ENCODE results near the gene PLBD2. TPM values are rescaled to one million over a fixed set of nuclear protein-coding genes. Genes with fewer than 3 reads are reported as not detected.

PLBD2 gene
- total RNA-seq, 2 donors from 2014 or later, result 13.2 to 14.7 TPM

GRCh38 chr12:113328368-113328889 lies 30.0 kb upstream of the PLBD2 start:
- H3K36me3 Mint-ChIP-seq (ENCODE audit: insufficient read depth in 2 of 2), result peaks cover 2 to 19% of the 10 kb centered on the region in 2 donors
- no peak overlapping the region for H3K4me3 Mint-ChIP-seq
- no peaks in the 10 kb centered on the region for H3K9me3 Mint-ChIP-seq
- peaks cover 25% of the 10 kb centered on the region for H3K4me1 Mint-ChIP-seq (ENCODE audit: low read depth)
- no peaks in the 10 kb centered on the region for H3K27me3 Mint-ChIP-seq (ENCODE audit: low read depth)
- no peak for ATAC-seq (replicated peaks in 1 of 2)
- no peak for DNase-seq
- no peak overlapping the region for H3K27ac Mint-ChIP-seq

- peaks cover 2 to 19% of the 10 kb centered on the region in 2 donors for H3K36me3 Mint-ChIP-seq (ENCODE audit: insufficient read depth in 2 of 2)
- ATAC-seq (replicated peaks in 1 of 2), result no peak
Observed at GRCh38 chr12:113329022-113329790, 29.2 kb upstream of the PLBD2 start.

GRCh38 chr12:113329791-113330417 lies 28.5 kb upstream of the PLBD2 start:
- H3K4me1 Mint-ChIP-seq (ENCODE audit: low read depth), result peaks cover 27% of the 10 kb centered on the region
- peaks cover 4 to 19% of the 10 kb centered on the region in 2 donors for H3K36me3 Mint-ChIP-seq (ENCODE audit: insufficient read depth in 2 of 2)
- DNase-seq, result no peak
- no peaks in the 10 kb centered on the region for H3K27me3 Mint-ChIP-seq (ENCODE audit: low read depth)
- no peaks in the 10 kb centered on the region for H3K9me3 Mint-ChIP-seq
- no peak for ATAC-seq (replicated peaks in 1 of 2)
- H3K27ac Mint-ChIP-seq, result no peak overlapping the region
- no peak overlapping the region for H3K4me3 Mint-ChIP-seq

More at GRCh38 chr12:113329022-113329790, 29.2 kb upstream of the PLBD2 start:
- Mint-ChIP-seq H3K4me1 (ENCODE audit: low read depth) (peaks cover 26% of the 10 kb centered on the region), H3K9me3 (no peaks in the 10 kb centered on the region), H3K27ac (no peak overlapping the region), H3K4me3 (no peak overlapping the region), H3K27me3 (ENCODE audit: low read depth) (no peaks in the 10 kb centered on the region)
- DNase-seq, result no peak

- Mint-ChIP-seq H3K27ac (no peak overlapping the region), H3K9me3 (no peaks in the 10 kb centered on the region), H3K27me3 (ENCODE audit: low read depth) (no peaks in the 10 kb centered on the region), H3K4me1 (ENCODE audit: low read depth) (peaks cover 27% of the 10 kb centered on the region), H3K4me3 (no peak overlapping the region), H3K36me3 (ENCODE audit: insufficient read depth in 2 of 2) (peaks cover 4 to 19% of the 10 kb centered on the region in 2 donors)
- ATAC-seq (replicated peaks in 1 of 2) (no peak), DNase-seq (no peak)
Observed at GRCh38 chr12:113330505-113330904, 27.9 kb upstream of the PLBD2 start.

- ATAC-seq (replicated peaks in 1 of 2) (no peak), DNase-seq (no peak)
- H3K4me3 Mint-ChIP-seq, result peak overlapping the region; percentile 21 to 96
- H3K9me3 Mint-ChIP-seq, result no peaks in the 10 kb centered on the region
- peaks cover 4 to 19% of the 10 kb centered on the region in 2 donors for H3K36me3 Mint-ChIP-seq (ENCODE audit: insufficient read depth in 2 of 2)
- H3K4me1 Mint-ChIP-seq (ENCODE audit: low read depth), result peaks cover 27% of the 10 kb centered on the region
- no peak overlapping the region for H3K27ac Mint-ChIP-seq
- no peaks in the 10 kb centered on the region for H3K27me3 Mint-ChIP-seq (ENCODE audit: low read depth)
Observed at GRCh38 chr12:113332688-113333417, 25.5 kb upstream of the PLBD2 start.

- H3K4me1 Mint-ChIP-seq (ENCODE audit: low read depth), result peaks cover 27% of the 10 kb centered on the region
- H3K9me3 Mint-ChIP-seq, result no peaks in the 10 kb centered on the region
- no peaks in the 10 kb centered on the region for H3K27me3 Mint-ChIP-seq (ENCODE audit: low read depth)
- no peak overlapping the region for H3K27ac Mint-ChIP-seq
- peak overlapping the region; percentile 96 to 99 for H3K4me3 Mint-ChIP-seq
- ATAC-seq (replicated peaks in 1 of 2), result no peak
- DNase-seq, result no peak
- H3K36me3 Mint-ChIP-seq (ENCODE audit: insufficient read depth in 2 of 2), result peaks cover 4 to 16% of the 10 kb centered on the region in 2 donors
Observed at GRCh38 chr12:113333418-113333750, 25.0 kb upstream of the PLBD2 start.

GRCh38 chr12:113333877-113334785 lies 24.3 kb upstream of the PLBD2 start:
- Mint-ChIP-seq H3K27me3 (ENCODE audit: low read depth) (no peaks in the 10 kb centered on the region), H3K36me3 (ENCODE audit: insufficient read depth in 2 of 2) (peaks cover 3 to 11% of the 10 kb centered on the region in 2 donors), H3K9me3 (no peaks in the 10 kb centered on the region), H3K4me1 (ENCODE audit: low read depth) (peaks cover 27% of the 10 kb centered on the region), H3K4me3 (peak overlapping the region; percentile 96 to 99), H3K27ac (peak overlapping the region; percentile 92)
- ATAC-seq (replicated peaks in 1 of 2) (peak; percentile 22 to 25), DNase-seq (peak in 1 of 2 donors; percentile 10)

- Mint-ChIP-seq H3K9me3 (no peaks in the 10 kb centered on the region), H3K27me3 (ENCODE audit: low read depth) (no peaks in the 10 kb centered on the region), H3K36me3 (ENCODE audit: insufficient read depth in 2 of 2) (peaks cover 3 to 11% of the 10 kb centered on the region in 2 donors), H3K4me1 (ENCODE audit: low read depth) (peaks cover 22% of the 10 kb centered on the region), H3K27ac (peak within 1 kb of the TSS; percentile 92), H3K4me3 (peak within 1 kb of the TSS; percentile 96 to 99)
- peak; percentile 99 to 100 for ATAC-seq (replicated peaks in 1 of 2)
- DNase-seq, result peak; percentile 86 to 94
Observed at GRCh38 chr12:113334786-113335539, 23.4 kb upstream of the PLBD2 start, which contains the start of gene SLC8B1. TSS of gene SLC8B1 (minus strand) at chr12:113335109. CDS start at chr12:113332878, 2,231 bp downstream.

- no peak overlapping the region for H3K27ac Mint-ChIP-seq
- H3K36me3 Mint-ChIP-seq (ENCODE audit: insufficient read depth in 2 of 2), result peaks cover 0 to 1% of the 10 kb centered on the region in 2 donors
- DNase-seq (no peak), ATAC-seq (replicated peaks in 1 of 2) (no peak)
- H3K4me3 Mint-ChIP-seq, result no peak overlapping the region
- H3K27me3 Mint-ChIP-seq (ENCODE audit: low read depth), result no peaks in the 10 kb centered on the region
- H3K4me1 Mint-ChIP-seq (ENCODE audit: low read depth), result no peaks in the 10 kb centered on the region
- H3K9me3 Mint-ChIP-seq, result no peaks in the 10 kb centered on the region
Observed at GRCh38 chr12:113339540-113339939, 18.8 kb upstream of the PLBD2 start.

- H3K27ac Mint-ChIP-seq, result no peak overlapping the region
- no peaks in the 10 kb centered on the region for H3K4me1 Mint-ChIP-seq (ENCODE audit: low read depth)
- H3K27me3 Mint-ChIP-seq (ENCODE audit: low read depth), result no peaks in the 10 kb centered on the region
- H3K9me3 Mint-ChIP-seq, result no peaks in the 10 kb centered on the region
- no peak for ATAC-seq (replicated peaks in 1 of 2)
- H3K36me3 Mint-ChIP-seq (ENCODE audit: insufficient read depth in 2 of 2), result no peaks in the 10 kb centered on the region
- no peak overlapping the region for H3K4me3 Mint-ChIP-seq
- no peak for DNase-seq
Observed at GRCh38 chr12:113340061-113340460, 18.3 kb upstream of the PLBD2 start.

- DNase-seq (no peak), ATAC-seq (replicated peaks in 1 of 2) (no peak)
- no peak overlapping the region for H3K27ac Mint-ChIP-seq
- no peaks in the 10 kb centered on the region for H3K27me3 Mint-ChIP-seq (ENCODE audit: low read depth)
- no peaks in the 10 kb centered on the region for H3K36me3 Mint-ChIP-seq (ENCODE audit: insufficient read depth in 2 of 2)
- H3K4me3 Mint-ChIP-seq, result no peak overlapping the region
- no peaks in the 10 kb centered on the region for H3K4me1 Mint-ChIP-seq (ENCODE audit: low read depth)
- H3K9me3 Mint-ChIP-seq, result no peaks in the 10 kb centered on the region
Observed at GRCh38 chr12:113341535-113341934, 16.9 kb upstream of the PLBD2 start.

GRCh38 chr12:113345318-113345717 lies 13.1 kb upstream of the PLBD2 start:
- no peak for DNase-seq
- H3K27me3 Mint-ChIP-seq (ENCODE audit: low read depth), result no peaks in the 10 kb centered on the region
- no peak overlapping the region for H3K4me3 Mint-ChIP-seq
- no peaks in the 10 kb centered on the region for H3K9me3 Mint-ChIP-seq
- no peaks in the 10 kb centered on the region for H3K36me3 Mint-ChIP-seq (ENCODE audit: insufficient read depth in 2 of 2)
- ATAC-seq (replicated peaks in 1 of 2), result no peak
- no peak overlapping the region for H3K27ac Mint-ChIP-seq
- H3K4me1 Mint-ChIP-seq (ENCODE audit: low read depth), result no peaks in the 10 kb centered on the region

All from activated T-cell treated with anti-CD3 and anti-CD28 coated beads, Interleukin-2, amount 50 U/mL, for 72 hours (primary cell).